ENCODE data around the gene ZSWIM5.

DNA sequence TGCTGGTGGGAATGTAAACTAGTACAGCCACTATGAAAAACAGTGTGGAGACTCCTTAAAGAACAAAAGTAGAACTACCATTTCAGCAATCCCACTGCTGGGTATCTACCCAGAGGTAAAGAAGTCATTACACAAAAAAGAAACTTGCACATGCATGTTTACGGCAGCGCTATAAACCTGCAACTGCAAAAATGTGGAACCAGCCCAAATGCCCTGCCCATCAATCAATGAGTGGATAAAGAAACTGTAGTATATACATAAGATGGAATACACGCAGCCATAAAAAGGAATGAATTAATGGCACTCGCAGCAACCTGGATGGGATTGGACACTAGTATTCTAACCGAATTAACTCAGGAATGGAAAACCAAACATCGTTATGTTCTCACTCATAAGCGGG, 51.0 kb downstream of the ZSWIM5 start:
- TF ChIP-seq EZH2 (IDR thresholded peaks at IDR 0.05): no peak
- TF ChIP-seq FOXP2 (optimal IDR thresholded peaks at IDR 0.05; ENCODE audit: control extremely low read depth, extremely low read length, insufficient read depth): no peak
- no peak for TF ChIP-seq POLR2AphosphoS5 (IDR thresholded peaks at IDR 0.05; ENCODE audit: borderline replicate concordance, low read depth, low read length)
